DOHH2 (cell line): Measurements from ENCODE around the gene LKAAEAR1.

Source experiments
- H3F3A ChIP-seq: fragments of 200-600 bp; sonication (generic), shearing (Covaris generic); 2 replicates; pipeline ENCODE4 v1.6.0; 2016; ENCODE audit warnings: antibody characterized with exemption, mild to moderate bottlenecking; ENCODE audit not compliant: control insufficient read depth, insufficient read depth
- H3K27ac ChIP-seq: fragments of 200-600 bp; sonication (generic); 2 replicates; pipeline ENCODE4 v1.5.1; 2014; ENCODE audit warnings: low read depth, mild to moderate bottlenecking, low read length, moderate library complexity
- H3K27me3 ChIP-seq: fragments of 200-600 bp; sonication (generic); 2 replicates; pipeline ENCODE4 v1.6.1; 2014; ENCODE audit warnings: mild to moderate bottlenecking, low read length, mixed read lengths; ENCODE audit not compliant: control insufficient read depth
- H3K36me3 ChIP-seq: fragments of 200-600 bp; sonication (generic); 2 replicates; pipeline ENCODE4 v1.6.1; 2014; ENCODE audit warnings: mild to moderate bottlenecking, low read length, moderate library complexity, mixed read lengths; ENCODE audit not compliant: control insufficient read depth
- H3K4me1 ChIP-seq: fragments of 200-600 bp; sonication (generic); 2 replicates; pipeline ENCODE4 v1.6.1; 2014; ENCODE audit warnings: mild to moderate bottlenecking, low read length, mixed read lengths; ENCODE audit not compliant: control insufficient read depth
- H3K4me2 ChIP-seq: fragments of 200-600 bp; sonication (generic); 2 replicates; pipeline ENCODE4 v1.6.0; 2014; ENCODE audit warnings: mild to moderate bottlenecking, low read length, moderate library complexity
- H3K4me3 ChIP-seq: fragments of 200-600 bp; sonication (generic); 2 replicates; pipeline ENCODE4 v1.5.1; 2014; ENCODE audit warnings: mild to moderate bottlenecking, low read length, mixed read lengths
- H3K79me2 ChIP-seq: fragments of 200-600 bp; sonication (generic); 2 replicates; pipeline ENCODE4 v1.6.1; 2014; ENCODE audit warnings: mild to moderate bottlenecking, low read length, mixed read lengths; ENCODE audit not compliant: control insufficient read depth
- H3K9me2 ChIP-seq: fragments of 200-600 bp; sonication (generic); replicated peaks from 2 replicates; pipeline ENCODE4 v1.6.1; 2014; ENCODE audit warnings: mild to moderate bottlenecking, low read length, mixed read lengths; ENCODE audit not compliant: control insufficient read depth
- H3K9me3 ChIP-seq: fragments of 200-600 bp; sonication (generic); 2 replicates; pipeline ENCODE4 v1.6.1; 2014; ENCODE audit warnings: antibody characterized with exemption, low read length, mixed read lengths; ENCODE audit not compliant: control insufficient read depth, insufficient read depth
- H4K20me1 ChIP-seq: fragments of 200-600 bp; sonication (generic); 2 replicates; pipeline ENCODE4 v1.6.0; 2014; ENCODE audit warnings: low read depth, mild to moderate bottlenecking, antibody characterized with exemption, low read length, moderate library complexity; ENCODE audit not compliant: control insufficient read depth, insufficient read depth
- CTCF ChIP-seq: fragments of 200-600 bp; sonication (generic); IDR thresholded peaks from one replicate; pipeline ENCODE4 v1.5.1; 2014; ENCODE audit warnings: antibody characterized with exemption, mild to moderate bottlenecking, low read depth, low read length; ENCODE audit not compliant: poor library complexity, severe bottlenecking
- EZH2phosphoT487 ChIP-seq: fragments of 200-600 bp; sonication (generic); IDR thresholded peaks from 2 replicates; pipeline ENCODE4 v1.6.1; 2017; ENCODE audit warnings: borderline replicate concordance, mild to moderate bottlenecking, antibody characterized with exemption, low read length, moderate library complexity, mixed read lengths

Gene LKAAEAR1

GRCh38 chr20:64049060-64049877 lies 34.9 kb downstream of the LKAAEAR1 start, which contains the start of gene SOX18:
Gene SOX18 (minus strand): TSS chr20:64049639. CDS start chr20:64049516, 123 bp downstream.
- TF ChIP-seq EZH2phosphoT487 (no peak), CTCF (no peak)
- no peak within 1 kb of the TSS for H3K4me3 ChIP-seq
- H3K27me3 ChIP-seq = peaks cover 41% of the 10 kb centered on the region
- no peaks in the 10 kb centered on the region for H3K36me3 ChIP-seq
- no peak within 1 kb of the TSS for H3K27ac ChIP-seq
- H4K20me1 ChIP-seq = no peaks in the 10 kb centered on the region
- H3K4me2 ChIP-seq = no peak within 1 kb of the TSS; the same call in 1 of the 2 replicates
- H3K4me1 ChIP-seq = no peaks in the 10 kb centered on the region; the same call in 1 of the 2 replicates
- H3F3A ChIP-seq = no peaks in the 10 kb centered on the region; the same call in 1 of the 2 replicates
- H3K9me3 ChIP-seq = no peaks in the 10 kb centered on the region
- no peaks in the 10 kb centered on the region for H3K79me2 ChIP-seq
- no peaks in the 10 kb centered on the region for H3K9me2 ChIP-seq

GRCh38 chr20:64048402-64049044 lies 35.7 kb downstream of the LKAAEAR1 start:
- no peaks in the 10 kb centered on the region for H3K9me2 ChIP-seq
- no peaks in the 10 kb centered on the region for H3K79me2 ChIP-seq
- no peaks in the 10 kb centered on the region for H4K20me1 ChIP-seq
- H3F3A ChIP-seq = peaks cover 7% of the 10 kb centered on the region
- no peak overlapping the region for H3K4me2 ChIP-seq
- H3K9me3 ChIP-seq = no peaks in the 10 kb centered on the region
- no peak overlapping the region for H3K4me3 ChIP-seq
- TF ChIP-seq CTCF (no peak), EZH2phosphoT487 (no peak)
- no peaks in the 10 kb centered on the region; the same call in 1 of the 2 replicates for H3K4me1 ChIP-seq
- no peak overlapping the region for H3K27ac ChIP-seq
- H3K27me3 ChIP-seq = peaks cover 35% of the 10 kb centered on the region
- H3K36me3 ChIP-seq = no peaks in the 10 kb centered on the region

GRCh38 chr20:64047968-64048401 lies 36.2 kb downstream of the LKAAEAR1 start:
- Histone ChIP-seq H3K79me2 (no peaks in the 10 kb centered on the region), H3K36me3 (no peaks in the 10 kb centered on the region), H3K9me2 (no peaks in the 10 kb centered on the region), H3K27me3 (peaks cover 31% of the 10 kb centered on the region), H3K4me2 (no peak overlapping the region), H3F3A (peaks cover 11% of the 10 kb centered on the region), H3K4me1 (no peaks in the 10 kb centered on the region; the same call in 1 of the 2 replicates), H4K20me1 (no peaks in the 10 kb centered on the region), H3K9me3 (no peaks in the 10 kb centered on the region), H3K27ac (no peak overlapping the region), H3K4me3 (no peak overlapping the region)
- TF ChIP-seq EZH2phosphoT487 (no peak), CTCF (no peak)
